GM18907 (cell line): Measurements from ENCODE around the gene DPRX.

Source experiments
- ATAC-seq: cut with Tn5 transposase; IDR thresholded peaks from one replicate; pipeline ENCODE4 v1.9.1; 2021; ENCODE audit warnings: mild to moderate bottlenecking, moderate library complexity; ENCODE audit not compliant: unreplicated experiment

The DPRX gene, protein sequence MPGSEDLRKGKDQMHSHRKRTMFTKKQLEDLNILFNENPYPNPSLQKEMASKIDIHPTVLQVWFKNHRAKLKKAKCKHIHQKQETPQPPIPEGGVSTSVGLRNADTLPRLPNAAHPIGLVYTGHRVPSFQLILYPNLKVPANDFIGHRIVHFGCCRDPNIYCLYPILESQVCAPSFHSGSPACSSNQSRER

DNA sequence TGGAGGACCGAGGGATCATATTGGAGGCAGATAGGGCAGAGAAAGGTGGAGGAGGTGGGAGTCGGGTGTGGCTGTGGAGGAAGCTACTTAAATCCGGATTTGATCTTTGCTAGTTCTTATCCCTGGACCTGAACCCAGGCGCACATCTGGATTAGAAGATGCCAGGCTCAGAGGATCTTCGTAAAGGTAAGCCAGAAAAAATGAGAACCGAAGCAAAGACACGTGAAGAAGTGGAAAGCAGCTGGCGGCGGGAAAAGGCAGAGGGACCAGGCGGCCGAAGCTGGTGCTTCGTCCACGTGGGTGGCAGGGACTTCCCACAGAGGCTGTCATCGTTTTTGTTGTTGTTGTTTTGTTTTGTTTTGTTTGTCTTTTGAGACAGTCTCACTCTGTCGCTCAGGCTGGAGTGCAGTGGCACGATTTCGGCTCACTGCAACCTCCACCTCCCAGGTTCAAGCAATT lies at the start of gene DPRX:
Gene DPRX, plus strand, starts transcription at position 51 of the 459 bp plus-strand sequence. Its CDS starts 108 bp downstream, at position 159.
- ATAC-seq: no peak

DNA sequence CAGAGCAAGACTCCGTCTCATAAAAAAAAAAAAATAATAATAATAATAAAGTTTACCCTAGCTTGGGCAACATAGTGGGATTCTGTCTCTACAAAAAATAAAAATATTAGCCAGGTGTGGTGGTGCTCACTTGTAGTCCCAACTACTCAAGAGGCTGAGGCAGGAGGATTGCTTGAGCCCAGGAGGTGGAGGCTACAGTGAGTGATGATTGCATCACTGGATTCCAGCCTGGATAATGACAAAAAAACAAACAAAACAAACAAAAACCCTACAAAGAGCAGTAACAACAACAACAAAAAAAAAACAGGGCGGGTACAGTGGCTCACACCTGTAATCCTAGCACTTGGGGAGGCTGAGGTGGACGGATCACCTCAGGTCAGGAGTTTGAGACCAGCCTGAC lies 48.6 kb upstream of the DPRX start:
- ATAC-seq: no peak

DNA sequence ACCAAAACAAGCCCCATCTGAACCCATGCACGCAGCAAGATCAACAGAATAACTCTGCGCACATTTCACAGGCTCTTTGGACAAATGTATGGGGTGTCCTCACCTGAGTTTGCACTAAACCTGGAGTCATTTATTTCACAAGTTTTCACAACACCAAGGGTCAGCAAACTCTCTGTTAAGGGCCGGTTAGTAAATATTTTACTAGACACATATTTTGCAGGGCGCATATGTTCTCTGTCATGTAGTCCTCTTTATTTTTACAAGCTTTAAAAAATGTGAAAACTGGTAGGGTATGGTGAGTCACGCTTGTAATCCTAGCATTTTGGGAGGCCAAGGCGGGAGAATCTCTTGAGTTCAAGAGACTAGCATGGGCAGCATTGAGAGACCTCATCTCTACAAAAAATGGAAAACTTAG lies 45.5 kb upstream of the DPRX start:
- no peak for ATAC-seq

DNA sequence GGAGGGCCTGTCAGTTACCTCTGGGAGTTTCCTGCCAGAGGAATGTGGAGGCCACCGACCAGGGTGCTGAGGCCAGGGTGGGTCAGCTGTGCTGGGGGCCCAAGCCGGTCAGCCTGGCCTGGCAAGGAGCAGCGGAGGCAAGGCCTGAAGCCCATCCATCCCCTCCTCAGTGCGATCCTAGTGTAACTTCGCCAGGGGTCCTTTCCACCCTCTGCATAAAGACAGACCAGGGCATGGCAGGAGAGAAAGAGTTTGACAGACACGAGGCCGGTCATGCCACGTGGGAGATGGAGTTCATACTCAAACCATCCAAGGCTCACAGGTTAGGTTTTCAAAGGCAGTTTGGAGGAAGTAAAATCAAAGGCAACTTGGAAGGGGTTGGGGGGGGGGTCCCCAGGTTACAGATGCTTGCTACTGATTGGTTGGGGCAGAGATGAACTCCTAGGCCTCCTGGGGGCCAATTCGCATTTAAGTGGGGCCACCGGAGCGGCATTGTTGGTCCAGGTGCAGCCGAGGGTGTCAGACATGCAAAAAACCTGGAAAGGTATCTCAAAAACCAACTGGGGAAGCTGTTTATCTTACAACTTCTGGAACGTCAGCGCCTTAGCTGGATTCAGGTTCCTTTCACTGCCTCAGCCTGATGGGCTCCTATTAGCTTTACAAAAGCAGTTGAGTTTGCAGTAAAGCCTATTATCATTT lies 36.8 kb upstream of the DPRX start:
- no peak for ATAC-seq

DNA sequence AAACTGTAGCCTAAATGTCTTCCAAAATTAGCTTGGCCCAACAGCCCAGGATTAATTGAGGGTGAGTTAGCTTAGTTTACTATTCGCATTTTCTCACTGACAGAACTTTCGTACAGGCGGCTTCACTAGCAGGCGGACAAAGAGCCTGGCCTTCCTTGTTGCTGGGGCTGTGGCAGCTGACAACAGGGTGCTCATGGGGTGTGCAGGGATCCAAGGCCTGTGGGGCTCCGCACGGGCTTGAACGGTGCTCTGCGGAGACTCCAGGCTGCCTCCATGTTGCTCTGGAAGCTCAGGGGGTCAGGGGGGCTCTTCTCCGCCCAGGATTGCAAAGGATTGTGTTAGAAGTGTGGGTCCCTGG lies 36.3 kb upstream of the DPRX start:
- no peak for ATAC-seq

DNA sequence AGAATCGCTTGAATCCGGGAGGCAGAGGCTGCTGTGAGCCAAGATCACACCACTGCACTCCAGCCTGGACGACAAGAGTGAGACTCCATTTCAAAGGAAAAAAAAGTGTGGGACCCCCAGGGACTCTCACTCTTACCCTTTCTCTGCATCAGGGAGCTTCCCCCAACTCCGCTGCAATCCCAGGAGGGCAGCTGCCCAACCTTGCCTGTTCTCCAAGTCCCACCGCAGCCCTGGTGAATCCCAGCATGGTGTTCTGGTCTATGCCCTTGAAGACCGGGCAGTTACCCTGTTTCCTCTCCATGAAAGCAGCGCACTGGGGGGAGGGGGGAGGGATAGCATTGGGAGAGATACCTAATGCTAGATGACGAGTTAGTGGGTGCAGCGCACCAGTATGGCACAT lies 35.7 kb upstream of the DPRX start:
- no peak for ATAC-seq

DNA sequence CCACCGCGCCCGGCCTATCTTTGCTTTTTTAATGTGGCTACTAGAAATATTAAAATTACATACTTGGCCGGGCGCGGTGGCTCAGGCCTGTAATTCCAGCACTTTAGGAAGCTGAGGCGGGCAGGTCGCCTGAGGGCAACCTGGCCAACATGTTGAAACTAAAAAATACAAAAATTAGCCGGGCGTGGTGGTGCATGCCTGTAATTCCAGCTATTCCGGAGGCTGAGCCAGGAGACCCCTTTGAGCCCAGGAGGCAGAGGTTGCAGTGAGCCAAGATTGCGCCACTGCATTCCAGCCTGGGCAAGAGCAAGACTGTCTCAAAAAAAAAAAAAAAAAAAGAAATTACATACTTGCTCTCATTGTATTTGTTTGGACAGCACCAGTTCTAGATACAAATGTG lies 34.8 kb upstream of the DPRX start:
- ATAC-seq: no peak

DNA sequence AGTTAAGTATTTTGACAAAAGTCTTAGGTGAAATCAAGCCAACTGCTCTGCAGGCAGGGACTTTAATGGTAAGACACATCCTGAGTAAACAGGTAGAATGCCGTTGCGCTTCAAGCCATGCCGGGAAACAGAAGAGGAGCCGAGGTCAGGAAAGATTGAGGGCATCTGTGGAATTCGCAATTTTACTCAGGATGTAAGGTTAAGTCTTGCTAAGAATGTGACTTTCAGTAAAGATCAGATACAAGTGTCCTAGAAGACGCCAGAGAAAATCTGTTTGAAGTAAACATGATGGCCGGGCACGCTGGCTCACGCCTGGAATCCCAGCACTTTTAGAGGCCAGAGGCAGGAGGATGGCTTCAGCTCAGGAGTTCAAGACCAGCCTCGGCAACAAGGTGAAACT lies 33.4 kb upstream of the DPRX start:
- no peak for ATAC-seq

DNA sequence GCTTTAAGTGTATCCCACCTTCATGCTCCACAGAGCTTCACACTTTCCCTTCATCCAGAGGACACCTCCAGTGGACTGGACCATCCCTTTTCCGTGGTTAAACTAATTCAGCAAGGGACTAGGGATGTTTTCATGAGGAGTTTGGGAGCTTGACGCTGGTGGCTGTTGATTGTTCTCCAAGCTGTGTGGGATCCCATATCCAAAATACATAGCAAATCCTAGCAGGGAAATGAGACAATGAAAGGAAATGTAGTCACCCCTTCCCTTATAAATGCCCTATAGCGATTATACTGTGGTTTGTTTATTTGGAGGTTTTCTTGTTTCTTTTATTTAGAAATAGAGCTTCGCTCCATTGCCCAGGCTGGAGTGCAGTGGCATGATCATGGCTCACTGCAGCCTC lies 31.6 kb upstream of the DPRX start:
- no peak for ATAC-seq

DNA sequence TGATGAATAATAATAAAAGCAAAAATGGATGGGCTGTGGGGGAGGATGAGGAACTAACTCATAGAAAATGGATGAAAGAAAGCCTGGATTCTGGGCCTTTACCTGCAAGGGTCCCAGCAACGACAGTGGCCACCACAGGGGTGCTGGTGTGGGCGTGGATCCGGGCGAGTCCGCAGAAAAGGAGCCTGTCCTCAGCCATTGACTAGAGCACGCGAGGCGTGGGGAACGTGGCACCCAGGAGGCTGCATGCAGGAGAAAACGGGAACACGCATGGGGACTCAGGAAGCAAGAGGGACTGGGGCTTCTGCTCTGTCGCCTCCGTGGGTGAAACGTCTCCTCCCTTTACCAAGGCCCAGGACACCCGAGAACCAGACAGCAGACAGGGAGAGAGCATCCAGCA lies 25.8 kb upstream of the DPRX start:
- no peak for ATAC-seq

DNA sequence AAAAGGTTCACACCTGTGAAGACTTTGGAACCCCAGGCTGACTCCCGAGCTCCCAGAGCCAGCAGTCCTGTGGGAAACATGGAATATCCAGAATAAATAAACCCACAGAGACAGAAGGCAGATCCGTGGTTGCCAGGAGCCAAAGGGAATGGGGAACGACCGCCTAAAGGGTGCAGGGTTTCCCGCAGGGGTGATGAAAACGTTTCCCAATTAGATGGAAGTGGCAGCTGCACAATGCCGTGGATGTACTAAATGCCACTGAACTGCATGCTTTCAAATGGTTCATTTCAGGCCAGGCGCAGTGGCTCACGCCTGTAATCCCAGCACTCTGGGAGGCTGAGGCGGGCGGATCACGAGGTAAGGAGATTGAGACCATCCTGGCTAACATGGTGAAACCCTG lies 23.4 kb upstream of the DPRX start:
- no peak for ATAC-seq

DNA sequence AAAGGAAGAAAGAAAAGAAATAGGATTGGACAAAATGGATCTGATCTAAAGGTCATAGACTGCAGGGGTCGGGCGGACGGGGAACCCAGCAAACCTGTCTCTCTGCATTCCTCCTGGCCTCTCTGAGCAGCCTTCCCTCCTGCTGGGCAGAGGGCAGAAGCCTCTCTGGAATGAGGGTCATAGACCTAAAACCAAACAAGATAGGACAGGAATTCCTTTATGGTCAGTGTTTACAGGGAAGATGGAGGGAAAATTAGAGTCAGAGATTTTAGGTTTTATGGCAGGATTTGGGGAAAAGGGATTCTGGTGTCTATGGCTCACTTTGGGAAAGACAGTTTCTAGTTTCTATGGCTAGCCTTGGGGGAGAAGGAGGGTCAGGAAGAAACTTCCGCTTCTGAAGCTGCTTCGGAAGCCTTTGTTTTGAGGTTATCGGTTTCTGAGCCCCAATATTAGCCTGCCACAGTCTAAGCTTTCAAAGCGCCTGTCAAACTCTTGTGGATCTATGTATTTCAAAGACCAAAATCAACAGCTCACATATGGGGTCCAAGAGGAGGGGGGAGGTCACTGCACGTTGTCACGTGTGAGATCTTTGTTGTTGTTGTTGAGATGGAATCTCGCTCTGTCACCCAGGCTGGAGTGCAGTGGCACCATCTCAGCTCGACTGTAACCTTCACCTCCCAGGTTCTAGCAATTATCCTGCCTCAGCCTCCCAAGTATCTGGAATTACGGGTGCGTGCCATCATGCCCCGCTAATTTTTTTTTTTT lies 18.9 kb upstream of the DPRX start:
- no peak for ATAC-seq

DNA sequence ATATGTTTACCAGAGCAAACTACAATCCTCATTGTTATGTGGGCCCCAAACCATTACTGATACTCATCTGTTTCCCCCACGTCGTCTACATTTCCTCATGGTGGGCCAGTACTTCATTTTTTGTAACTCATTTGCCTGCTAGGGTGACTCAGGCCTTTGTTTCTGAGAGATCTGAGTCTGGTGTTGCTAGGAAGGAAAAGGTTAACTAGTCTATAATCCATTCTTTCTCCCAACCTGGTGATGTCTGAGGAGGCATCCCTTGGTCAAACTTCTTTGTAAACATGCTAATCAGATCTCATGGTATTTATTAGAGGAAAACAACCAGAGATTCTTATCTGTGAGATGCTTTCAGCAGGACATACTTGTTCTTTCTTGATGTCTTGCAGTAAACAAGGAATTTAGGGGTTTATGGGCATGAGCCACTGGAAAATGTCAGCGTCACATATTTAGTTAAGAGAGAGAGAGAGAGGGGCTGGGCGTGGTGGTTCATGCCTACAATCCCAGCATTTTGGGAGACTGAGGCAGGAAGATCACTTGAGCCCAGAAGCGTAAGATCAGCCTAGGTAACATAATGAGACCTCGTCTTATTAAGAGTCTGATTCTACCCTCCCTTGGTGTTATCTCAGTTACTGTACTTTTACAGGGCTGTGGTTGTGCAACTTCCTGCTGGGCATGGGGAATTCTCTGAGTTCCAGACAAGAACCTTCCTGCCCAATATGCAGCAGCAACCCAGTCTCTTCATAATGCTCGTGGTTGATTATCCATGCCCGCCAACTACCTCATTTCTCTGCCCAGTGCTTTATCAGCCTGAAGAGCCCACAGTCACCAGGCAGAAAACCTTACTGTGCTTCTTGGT lies 9.7 kb upstream of the DPRX start:
- no peak for ATAC-seq

DNA sequence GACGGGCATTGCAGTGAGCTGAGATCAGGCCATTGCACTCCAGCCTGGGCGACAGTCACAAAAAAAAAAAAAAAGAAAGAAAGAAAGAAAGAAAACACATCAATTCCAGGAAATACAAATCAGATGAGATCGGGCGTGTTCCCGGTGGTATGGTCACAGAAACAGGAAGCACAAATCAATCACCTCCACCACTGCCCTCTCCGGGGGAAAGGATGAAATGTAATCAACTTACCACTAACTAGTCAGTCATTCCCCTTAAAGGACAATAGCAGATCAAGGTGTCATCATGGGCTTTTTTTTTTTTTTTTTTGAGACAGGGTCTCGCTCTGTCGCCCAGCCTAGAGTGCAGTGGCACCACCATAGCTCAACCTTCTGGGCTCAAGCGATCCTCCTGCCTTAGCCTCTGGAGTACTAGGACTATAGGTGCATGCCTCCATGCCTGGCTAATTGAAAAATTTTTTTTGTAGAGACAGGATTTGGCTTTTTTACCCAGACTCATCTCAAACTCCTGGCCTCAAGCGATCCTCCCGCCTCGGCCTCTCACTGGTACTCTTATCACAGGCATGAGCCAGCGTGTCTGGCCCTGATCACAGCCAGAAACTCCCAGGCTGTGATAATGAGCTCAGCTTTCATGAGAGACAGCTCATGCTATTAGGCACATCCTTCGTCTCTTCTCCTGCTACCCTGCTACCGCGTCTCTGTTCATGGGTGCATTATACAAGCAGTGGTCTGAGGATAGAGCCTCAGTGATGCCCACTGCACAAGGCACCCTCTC lies 6.8 kb upstream of the DPRX start:
- no peak for ATAC-seq

DNA sequence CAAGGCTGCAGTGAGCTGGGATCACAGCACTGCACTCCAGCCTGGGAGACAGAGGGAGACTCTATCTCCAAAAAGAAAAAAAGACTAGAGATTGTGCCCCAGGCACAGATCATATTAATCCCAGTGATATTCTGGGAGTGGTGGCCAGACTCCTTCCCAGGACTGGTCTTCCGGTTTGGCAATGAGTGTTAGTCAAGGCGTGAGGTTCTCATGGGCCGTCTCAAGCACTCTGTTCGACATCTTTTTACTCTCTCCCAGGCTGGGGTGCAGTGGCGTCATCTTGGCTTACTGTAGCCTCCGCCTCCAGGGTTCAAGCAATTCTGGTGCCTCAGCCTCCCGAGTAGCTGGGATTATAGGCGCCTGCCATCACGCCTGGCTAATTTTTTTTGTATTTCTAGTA lies 5.3 kb upstream of the DPRX start:
- ATAC-seq: no peak

DNA sequence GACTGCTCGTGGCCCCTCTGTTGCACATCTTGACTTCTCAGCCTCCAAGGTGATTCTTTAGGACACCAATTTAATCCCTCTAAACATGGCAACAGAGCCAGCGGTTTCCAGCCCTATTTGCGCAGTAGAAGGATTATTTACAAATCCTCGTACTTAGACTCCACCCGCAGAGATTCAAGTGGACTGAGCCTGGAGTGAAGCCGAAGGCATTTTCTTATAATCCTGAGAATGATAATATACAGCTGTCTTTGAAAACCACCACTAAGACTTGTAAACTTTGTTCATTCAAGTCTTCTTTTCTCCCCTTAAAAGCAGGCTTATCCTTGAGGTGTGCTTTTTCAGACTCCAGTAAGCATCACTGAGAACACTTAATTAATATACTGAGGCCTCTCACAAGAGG lies 4.8 kb upstream of the DPRX start:
- no peak for ATAC-seq

DNA sequence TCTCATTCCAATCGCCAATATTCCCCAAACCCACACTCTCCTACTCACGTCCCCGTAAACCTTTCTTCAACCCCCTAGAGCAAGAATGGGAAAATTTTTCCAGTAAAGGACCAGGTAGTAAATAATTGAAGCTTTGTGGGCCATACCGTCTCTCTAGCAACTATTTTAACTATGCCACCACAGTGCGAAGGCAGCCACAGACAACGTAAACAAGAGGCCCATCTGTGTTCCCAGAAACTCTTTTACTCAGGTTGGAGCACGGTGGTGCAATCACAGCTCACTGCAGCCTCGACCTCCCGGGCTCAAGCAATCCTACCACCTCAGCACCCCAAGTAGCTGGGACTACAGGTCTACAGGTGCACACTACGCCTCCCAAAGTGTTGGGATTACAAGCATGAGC lies 3.0 kb downstream of the DPRX start:
- no peak for ATAC-seq

DNA sequence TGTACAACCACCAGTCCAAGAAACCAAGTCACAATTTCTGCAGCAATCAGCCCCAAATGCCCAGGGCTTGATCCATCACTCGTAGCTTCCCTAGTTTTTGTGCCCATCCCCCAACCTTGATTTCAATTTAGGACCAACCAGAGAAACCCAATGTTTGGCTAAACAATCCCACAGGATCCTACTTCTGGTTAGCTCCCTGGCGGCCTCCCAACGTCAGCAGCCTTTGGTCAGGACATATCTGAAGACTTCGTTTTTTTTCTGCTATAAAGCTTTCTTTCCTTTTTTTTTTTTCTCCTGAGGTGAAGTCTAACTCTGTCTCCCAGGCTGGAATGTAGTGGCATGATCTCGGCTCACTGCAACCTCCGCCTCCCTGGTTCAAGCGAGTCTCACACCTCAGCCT lies 7.7 kb downstream of the DPRX start:
- no peak for ATAC-seq

DNA sequence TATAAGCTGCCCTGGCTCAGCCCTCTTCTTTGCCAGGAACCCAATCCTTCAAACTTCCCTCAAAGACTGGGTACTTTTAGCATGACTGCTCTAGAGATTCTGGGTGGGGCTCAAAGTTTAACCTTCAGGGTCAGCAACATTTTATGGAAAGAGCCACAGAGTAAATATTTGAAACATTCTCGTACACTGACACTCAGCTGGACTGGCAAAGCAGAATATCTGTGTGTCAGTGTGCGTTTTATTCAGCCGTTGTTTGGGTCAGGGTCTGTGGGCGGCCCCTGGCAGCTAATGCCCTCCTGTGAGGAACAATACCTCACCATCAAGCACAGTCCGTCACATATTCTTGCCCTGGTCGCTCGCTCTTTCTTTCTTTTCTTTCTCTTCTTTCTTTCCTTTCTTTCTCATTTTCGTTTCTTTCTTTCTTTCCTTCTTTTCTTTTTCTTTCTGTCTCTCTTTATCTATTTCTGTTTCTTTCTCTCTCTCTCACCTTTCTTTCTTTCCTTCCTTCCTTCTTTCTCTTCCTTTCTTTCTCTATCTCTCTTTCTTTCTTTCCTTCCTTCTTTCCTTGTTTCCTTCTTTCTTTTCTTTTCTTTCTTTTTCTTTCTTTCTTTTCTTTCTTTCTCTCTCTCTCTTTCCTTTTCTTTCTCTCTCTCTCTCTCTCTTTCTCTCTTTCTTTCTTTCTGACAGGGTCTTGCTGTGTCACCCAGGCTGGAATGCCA lies 10.7 kb downstream of the DPRX start:
- no peak for ATAC-seq
